ENCODE measurements around the gene MINDY4. TPM values are rescaled to one million over a fixed set of nuclear protein-coding genes. Genes with fewer than 3 reads are reported as not detected.

The MINDY4 gene
- total and polyA plus RNA-seq, 2 donors (not counting 1 experiment from before 2014, with no cell fraction given), result 0.12 to 1.1 TPM

DNA sequence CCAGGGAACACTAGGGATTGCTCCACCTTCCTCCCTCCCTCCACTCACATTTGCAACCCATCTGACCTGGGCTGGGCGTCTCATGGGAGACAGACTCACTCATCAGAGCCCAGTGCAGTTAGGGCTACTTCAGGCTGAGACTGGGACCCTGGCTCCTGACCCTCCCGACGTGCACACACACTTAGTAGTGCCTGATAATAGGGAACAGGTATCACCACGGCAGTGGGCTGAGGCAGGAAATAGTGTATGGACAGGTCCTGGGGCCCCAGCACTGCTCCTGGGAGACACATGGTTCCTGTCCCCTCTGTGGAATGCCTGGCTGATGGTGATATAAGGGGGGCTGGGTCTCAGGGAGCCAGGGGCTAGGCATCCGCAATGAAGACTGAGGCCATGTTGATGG lies 154.7 kb downstream of the MINDY4 start:
- H3K9me3 ChIP-seq (ENCODE audit: control extremely low read depth in 1 of 3, control insufficient read depth in 2 of 3, insufficient read depth in 1 of 3, low read length in 2 of 3), result peaks cover 0 to 22% (median 0%) of the 10 kb centered on the region in 3 donors
- H3K4me1 Mint-ChIP-seq, result no peaks in the 10 kb centered on the region
- H3K36me3 ChIP-seq (replicated peaks in 1 of 2; ENCODE audit: control extremely low read depth in 1 of 2, control insufficient read depth in 1 of 2, extremely low read depth in 1 of 2, insufficient read depth in 2 of 2, low read length in 1 of 2), result no peaks in the 10 kb centered on the region
- no peak overlapping the region for H3K4me3 ChIP-seq (ENCODE audit: control extremely low read depth in 1 of 5, extremely low read depth in 1 of 5, insufficient read depth in 1 of 5, low read depth in 2 of 5, low read length in 4 of 5)
- ChIA-PET CTCF (no interaction called here), POLR2A (no interaction called here)
- no peak overlapping the region for H3K4me3 Mint-ChIP-seq
- H3K27me3 ChIP-seq (replicated peaks in 1 of 4; ENCODE audit: control extremely low read depth in 1 of 4, control insufficient read depth in 3 of 4, insufficient read depth in 4 of 4, low read length in 3 of 4), result peaks cover 0 to 2% (median 0%) of the 10 kb centered on the region in 4 experiments
- H3K4me1 ChIP-seq (ENCODE audit: control insufficient read depth in 2 of 2, insufficient read depth in 2 of 2, low read length in 2 of 2), result no peaks in the 10 kb centered on the region
- TF ChIP-seq EZH2 (IDR thresholded peaks at IDR 0.05; ENCODE audit: borderline replicate concordance, insufficient read depth, low read depth, low read length, poor library complexity, severe bottlenecking), result no peak
- TF ChIP-seq, protein P1, sequence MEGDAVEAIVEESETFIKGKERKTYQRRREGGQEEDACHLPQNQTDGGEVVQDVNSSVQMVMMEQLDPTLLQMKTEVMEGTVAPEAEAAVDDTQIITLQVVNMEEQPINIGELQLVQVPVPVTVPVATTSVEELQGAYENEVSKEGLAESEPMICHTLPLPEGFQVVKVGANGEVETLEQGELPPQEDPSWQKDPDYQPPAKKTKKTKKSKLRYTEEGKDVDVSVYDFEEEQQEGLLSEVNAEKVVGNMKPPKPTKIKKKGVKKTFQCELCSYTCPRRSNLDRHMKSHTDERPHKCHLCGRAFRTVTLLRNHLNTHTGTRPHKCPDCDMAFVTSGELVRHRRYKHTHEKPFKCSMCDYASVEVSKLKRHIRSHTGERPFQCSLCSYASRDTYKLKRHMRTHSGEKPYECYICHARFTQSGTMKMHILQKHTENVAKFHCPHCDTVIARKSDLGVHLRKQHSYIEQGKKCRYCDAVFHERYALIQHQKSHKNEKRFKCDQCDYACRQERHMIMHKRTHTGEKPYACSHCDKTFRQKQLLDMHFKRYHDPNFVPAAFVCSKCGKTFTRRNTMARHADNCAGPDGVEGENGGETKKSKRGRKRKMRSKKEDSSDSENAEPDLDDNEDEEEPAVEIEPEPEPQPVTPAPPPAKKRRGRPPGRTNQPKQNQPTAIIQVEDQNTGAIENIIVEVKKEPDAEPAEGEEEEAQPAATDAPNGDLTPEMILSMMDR (IDR thresholded peaks at IDR 0.05), result no peak
- no peak overlapping the region for H3K27ac Mint-ChIP-seq
- ATAC-seq (ENCODE audit: low read depth) (no peak), DNase-seq (no peak)
- H3K4me2 ChIP-seq (replicated peaks; ENCODE audit: low read depth, low read length, poor library complexity, severe bottlenecking), result no peak overlapping the region
- H2AFZ ChIP-seq (ENCODE audit: insufficient read depth, low read depth, low read length, poor library complexity, severe bottlenecking), result no peak overlapping the region
- no peaks in the 10 kb centered on the region for H3K9me3 Mint-ChIP-seq (ENCODE audit: insufficient read depth)
- no peak overlapping the region for H3K27ac ChIP-seq (ENCODE audit: low read length in 2 of 2)
- H3K9ac ChIP-seq (ENCODE audit: low read length), result no peak overlapping the region
- 74% methylated on average over 4 of the region's 5 CpGs for WGBS (ENCODE audit: insufficient coverage)
- intact Hi-C loops (cut with micrococcal nuclease), result no loop called here
- H4K20me1 ChIP-seq (ENCODE audit: control insufficient read depth, insufficient read depth, low read length, poor library complexity, severe bottlenecking), result no peaks in the 10 kb centered on the region
- no peaks in the 10 kb centered on the region for H3K79me2 ChIP-seq (ENCODE audit: control insufficient read depth, insufficient read depth, low read length)
- H3K27me3 Mint-ChIP-seq, result no peaks in the 10 kb centered on the region

DNA sequence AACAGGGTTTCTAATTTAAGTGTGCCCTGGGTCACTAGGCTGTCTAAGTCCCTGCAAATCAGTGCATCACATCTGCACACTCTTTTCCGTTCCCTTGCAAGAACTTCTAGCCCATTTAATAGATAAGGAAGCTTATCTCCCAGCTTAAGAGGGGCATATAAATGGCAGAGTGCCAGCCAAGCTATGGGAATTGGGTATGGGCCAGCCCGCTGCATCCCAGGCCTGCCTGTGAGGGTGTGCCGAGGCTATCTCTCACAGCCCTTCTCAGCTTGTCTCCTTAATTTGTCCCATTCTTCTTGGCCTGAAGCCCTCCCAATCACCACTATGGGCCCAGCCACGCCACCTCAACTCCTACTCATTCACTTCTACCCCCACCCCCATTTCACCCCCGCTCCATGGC lies 155.1 kb downstream of the MINDY4 start:
- Mint-ChIP-seq H3K4me1 (no peaks in the 10 kb centered on the region), H3K4me3 (no peak overlapping the region), H3K27ac (no peak overlapping the region), H3K9me3 (ENCODE audit: insufficient read depth) (no peaks in the 10 kb centered on the region), H3K27me3 (no peaks in the 10 kb centered on the region)
- ChIA-PET CTCF (no interaction called here), POLR2A (no interaction called here)
- no peaks in the 10 kb centered on the region for H4K20me1 ChIP-seq (ENCODE audit: control insufficient read depth, insufficient read depth, low read length, poor library complexity, severe bottlenecking)
- H3K36me3 ChIP-seq (replicated peaks in 1 of 2; ENCODE audit: control extremely low read depth in 1 of 2, control insufficient read depth in 1 of 2, extremely low read depth in 1 of 2, insufficient read depth in 2 of 2, low read length in 1 of 2), result no peaks in the 10 kb centered on the region
- 68% methylated on average over 3 of the region's 5 CpGs for WGBS (ENCODE audit: insufficient coverage)
- H3K27ac ChIP-seq (ENCODE audit: low read length in 2 of 2), result no peak overlapping the region
- H2AFZ ChIP-seq (ENCODE audit: insufficient read depth, low read depth, low read length, poor library complexity, severe bottlenecking), result no peak overlapping the region
- H3K4me3 ChIP-seq (ENCODE audit: control extremely low read depth in 1 of 5, extremely low read depth in 1 of 5, insufficient read depth in 1 of 5, low read depth in 2 of 5, low read length in 4 of 5), result no peak overlapping the region
- H3K27me3 ChIP-seq (replicated peaks in 1 of 4; ENCODE audit: control extremely low read depth in 1 of 4, control insufficient read depth in 3 of 4, insufficient read depth in 4 of 4, low read length in 3 of 4), result peaks cover 0 to 2% (median 0%) of the 10 kb centered on the region in 4 experiments
- H3K4me1 ChIP-seq (ENCODE audit: control insufficient read depth in 2 of 2, insufficient read depth in 2 of 2, low read length in 2 of 2), result no peaks in the 10 kb centered on the region
- DNase-seq (no peak), ATAC-seq (ENCODE audit: low read depth) (no peak)
- H3K79me2 ChIP-seq (ENCODE audit: control insufficient read depth, insufficient read depth, low read length), result no peaks in the 10 kb centered on the region
- H3K9me3 ChIP-seq (ENCODE audit: control extremely low read depth in 1 of 3, control insufficient read depth in 2 of 3, insufficient read depth in 1 of 3, low read length in 2 of 3), result peaks cover 0 to 22% (median 0%) of the 10 kb centered on the region in 3 donors
- no peak for TF ChIP-seq EZH2 (IDR thresholded peaks at IDR 0.05; ENCODE audit: borderline replicate concordance, insufficient read depth, low read depth, low read length, poor library complexity, severe bottlenecking)
- H3K9ac ChIP-seq (ENCODE audit: low read length), result no peak overlapping the region
- H3K4me2 ChIP-seq (replicated peaks; ENCODE audit: low read depth, low read length, poor library complexity, severe bottlenecking), result no peak overlapping the region
- intact Hi-C loops (cut with micrococcal nuclease), result no loop called here
